ENCODE results near the gene CIDEB.
"Not testable (repeated sequence)": the region's sequence is repeated elsewhere in the genome, so short reads cannot be mapped to it uniquely, and the experiment has no call there.

CIDEB gene, protein sequence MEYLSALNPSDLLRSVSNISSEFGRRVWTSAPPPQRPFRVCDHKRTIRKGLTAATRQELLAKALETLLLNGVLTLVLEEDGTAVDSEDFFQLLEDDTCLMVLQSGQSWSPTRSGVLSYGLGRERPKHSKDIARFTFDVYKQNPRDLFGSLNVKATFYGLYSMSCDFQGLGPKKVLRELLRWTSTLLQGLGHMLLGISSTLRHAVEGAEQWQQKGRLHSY

DNA sequence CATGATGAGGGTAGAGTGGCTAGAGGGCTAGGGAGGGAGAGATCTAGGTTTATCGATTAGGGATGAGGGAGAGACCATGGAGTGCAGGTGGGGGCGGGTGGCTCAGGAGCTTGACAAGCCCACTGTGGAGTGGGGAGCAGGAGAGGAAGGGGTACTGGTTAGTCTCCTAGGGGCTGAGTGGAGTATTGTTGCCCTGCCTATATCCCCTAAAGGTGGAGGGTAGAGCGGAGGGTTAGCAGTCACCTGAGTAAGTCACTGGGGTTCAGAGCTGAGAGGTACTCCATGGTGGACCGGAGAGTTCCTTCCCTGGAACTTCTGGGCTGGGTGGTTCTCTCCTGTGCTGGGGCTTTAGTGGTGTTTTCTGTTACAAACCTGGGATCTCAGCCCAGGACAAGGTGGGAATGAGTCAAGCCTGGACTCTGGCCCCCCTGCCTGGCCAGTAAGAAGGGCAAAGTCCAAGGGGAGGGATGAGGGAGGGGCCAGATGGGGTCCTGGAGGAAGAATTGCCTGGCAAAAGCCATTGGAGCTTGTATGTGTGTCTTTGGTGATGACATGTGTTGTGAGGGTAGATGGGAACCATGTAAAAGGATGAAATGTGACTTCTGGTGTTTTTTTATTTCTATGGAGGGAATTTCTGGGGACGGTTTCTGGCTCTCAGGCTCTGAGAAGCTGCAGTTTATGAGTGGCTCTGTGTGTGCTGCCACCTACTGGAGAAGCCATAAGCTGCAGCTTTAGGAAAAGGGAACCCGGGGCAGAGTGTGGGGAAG is at the start of gene CIDEB:
Gene CIDEB (minus strand): TSS at position 403 of the 767 bp plus-strand sequence. CDS start 119 bp downstream, at position 284.
- peak; percentile 82 for DNase-seq (ENCODE audit: low spot score)

DNA sequence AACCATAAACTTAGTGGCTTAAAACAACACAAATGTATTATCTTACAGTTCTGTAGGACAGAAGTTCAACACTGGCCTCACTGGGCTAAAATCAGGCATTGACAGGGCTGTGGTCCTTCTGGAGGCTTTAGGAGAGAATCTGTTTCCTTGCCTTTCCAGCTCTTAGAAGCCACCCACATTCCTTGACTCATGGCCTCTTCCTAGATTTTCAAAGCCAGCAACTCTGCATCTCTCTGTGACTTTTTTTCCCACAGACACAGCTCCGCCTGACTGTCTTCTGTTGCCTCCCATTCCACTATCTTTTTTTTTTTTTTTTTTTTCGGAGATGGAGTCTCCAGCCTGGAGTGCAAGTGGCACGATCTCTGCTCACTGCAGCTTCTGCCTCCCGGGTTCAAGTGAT is 48.4 kb upstream of the CIDEB start:
- no peak for DNase-seq (ENCODE audit: low spot score)

DNA sequence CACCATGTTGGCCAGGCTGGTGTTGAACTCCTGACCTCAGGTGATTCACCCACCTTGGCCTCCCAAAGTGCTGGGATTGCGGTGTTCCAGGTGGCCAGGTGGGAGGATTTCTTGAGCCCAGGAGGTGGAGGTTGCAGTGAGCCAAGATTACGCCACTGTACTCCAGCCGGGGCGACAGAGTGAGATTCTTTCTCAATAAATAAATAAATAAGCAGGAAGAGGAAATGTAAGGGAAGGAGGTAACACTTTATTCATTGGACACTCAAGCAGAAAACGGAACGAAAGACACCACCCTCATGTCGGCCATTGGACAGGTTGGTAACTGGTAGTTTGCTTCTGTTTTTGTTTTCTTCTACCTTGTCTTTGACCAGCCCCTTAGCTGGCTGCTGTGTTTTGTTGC is 47.2 kb upstream of the CIDEB start:
- DNase-seq (ENCODE audit: low spot score): no peak

DNA sequence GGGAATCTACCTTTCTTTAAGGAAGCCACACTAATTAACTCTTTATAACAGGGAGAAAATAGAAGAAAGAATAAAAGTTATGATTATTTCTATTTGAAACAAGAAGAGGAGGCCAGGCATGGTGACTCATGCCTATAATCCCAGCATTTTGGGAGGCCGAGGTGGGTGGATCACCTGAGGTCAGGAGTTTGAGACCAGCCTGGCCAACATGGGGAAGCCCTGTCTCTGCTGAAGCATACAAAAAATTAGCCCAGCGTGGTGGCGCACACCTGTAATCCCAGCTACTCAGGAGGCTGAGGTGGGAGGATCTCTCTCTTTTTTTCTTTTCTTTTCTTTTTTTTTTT is 46.7 kb upstream of the CIDEB start:
- not testable (repeated sequence) for DNase-seq (ENCODE audit: low spot score)

DNA sequence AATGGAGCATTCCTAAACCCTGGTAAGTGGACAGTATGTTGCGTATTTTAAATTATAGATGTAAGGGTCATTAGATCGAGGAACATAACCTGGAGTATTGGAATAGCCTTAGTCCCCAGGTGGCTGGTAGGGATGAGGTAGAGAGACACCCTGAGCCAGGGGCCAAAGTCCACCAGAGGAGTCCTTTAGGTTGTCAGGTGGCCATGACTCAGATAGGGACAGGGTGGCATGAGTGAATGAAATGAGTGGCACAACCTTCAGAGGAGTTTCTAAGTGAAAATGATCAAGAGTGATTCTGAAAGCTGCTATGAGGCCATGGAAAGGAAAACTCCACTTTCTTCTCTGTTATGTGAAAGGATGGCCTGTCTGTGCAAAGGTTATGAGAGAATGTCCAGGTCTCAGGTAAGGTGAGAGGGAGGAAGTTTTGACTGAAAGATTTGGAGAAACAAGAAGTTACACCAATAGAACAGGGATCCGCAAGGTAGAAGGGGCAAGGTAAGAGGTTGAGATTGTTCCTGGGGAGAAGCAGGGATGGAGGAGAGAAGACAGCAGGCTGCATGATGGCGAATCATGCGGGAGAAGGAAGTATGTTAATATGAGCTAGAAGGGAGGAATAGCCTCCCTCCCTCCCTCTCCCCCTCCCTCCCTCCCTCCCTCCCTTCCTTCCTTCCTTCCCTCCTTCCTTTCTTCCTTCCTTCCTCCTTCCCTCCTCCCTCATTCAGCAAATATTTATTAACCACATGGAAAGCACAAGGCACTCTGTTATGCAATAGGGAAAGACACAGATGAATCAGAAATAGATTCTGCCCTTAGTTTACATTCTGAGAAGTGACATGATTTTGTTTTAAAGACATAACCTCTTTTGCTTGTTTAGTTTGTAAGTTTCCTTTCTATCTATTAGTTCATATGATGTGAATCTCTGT is 46.0 kb upstream of the CIDEB start:
- DNase-seq (ENCODE audit: low spot score): peak; percentile 43

DNA sequence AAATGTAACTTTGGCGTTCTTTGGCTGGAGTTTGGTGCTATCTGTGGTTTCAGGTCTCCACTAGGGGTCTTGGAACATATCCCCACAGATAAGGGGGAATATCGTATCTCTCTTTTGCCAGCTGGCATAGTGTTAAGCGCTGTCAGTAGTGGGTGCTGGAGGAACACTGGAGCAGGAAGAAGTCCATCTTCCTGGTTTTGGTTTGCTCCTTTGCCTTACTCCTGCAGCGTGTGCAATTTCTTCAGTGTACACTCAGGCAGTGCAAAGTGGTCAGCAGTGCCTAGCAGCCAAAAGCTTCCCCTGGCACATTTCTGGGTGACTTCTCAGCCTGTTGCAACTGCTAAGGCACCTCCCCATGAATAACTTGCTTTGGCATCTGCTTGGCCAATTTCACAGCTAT is 43.7 kb upstream of the CIDEB start:
- DNase-seq (ENCODE audit: low spot score): peak; percentile 57

DNA sequence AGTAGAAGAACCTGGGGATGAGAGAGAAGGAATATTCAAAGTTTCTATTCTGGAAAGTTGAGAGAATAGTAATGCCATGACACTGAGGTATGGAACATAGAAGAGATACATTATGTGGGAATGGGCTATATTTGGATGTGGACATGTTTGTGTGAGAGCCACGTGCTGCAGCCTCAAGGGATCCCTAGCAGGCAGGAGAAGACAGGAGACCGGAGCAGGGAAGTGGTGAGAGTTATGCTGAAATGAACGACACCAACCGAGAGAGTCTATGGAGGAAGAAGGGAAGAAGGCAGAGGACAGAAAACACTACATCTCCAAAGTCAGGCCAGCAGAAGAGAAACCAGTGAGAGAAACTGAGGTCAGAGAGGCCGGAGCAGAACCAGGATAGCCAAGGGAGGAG is 42.0 kb upstream of the CIDEB start:
- no peak for DNase-seq (ENCODE audit: low spot score)

DNA sequence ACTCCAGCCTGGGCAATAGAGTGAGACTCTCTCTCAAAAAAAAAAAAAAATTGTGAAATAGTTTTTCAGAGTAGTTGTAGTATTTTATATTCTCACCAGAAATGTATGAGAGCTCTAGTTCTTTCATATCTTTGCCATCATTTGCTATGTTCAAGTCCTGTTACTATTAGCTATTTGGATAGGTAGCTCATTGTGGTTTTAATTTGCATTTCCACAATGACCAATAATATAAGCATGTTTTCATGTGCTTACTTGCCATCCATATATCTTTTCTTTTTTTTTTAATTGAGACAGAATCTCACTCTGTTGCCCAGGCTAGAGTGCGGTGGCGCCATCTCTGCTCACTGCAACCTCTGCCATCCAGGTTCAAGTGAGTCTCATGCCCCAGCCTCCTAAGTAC is 40.4 kb upstream of the CIDEB start:
- DNase-seq (ENCODE audit: low spot score): no peak

DNA sequence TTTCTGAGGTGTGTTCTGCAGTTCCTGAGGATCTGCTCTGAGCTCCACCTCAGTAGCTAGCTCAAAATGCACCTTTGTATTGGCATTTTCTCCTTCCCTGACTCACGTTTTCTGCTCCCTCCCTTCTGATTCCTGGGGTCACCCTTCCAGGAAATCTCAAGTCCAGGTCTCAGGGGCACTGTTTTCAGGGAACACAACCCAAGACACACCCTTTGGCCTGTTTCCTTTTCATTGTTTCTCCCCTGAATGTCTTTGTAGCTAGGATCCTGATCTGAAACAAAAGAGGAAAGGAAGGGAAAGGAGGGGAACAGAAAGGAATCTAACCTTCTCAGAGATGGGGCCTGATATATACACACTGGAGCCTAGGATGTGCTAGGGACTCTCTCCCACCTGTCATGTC is 39.4 kb upstream of the CIDEB start:
- DNase-seq (ENCODE audit: low spot score): no peak

DNA sequence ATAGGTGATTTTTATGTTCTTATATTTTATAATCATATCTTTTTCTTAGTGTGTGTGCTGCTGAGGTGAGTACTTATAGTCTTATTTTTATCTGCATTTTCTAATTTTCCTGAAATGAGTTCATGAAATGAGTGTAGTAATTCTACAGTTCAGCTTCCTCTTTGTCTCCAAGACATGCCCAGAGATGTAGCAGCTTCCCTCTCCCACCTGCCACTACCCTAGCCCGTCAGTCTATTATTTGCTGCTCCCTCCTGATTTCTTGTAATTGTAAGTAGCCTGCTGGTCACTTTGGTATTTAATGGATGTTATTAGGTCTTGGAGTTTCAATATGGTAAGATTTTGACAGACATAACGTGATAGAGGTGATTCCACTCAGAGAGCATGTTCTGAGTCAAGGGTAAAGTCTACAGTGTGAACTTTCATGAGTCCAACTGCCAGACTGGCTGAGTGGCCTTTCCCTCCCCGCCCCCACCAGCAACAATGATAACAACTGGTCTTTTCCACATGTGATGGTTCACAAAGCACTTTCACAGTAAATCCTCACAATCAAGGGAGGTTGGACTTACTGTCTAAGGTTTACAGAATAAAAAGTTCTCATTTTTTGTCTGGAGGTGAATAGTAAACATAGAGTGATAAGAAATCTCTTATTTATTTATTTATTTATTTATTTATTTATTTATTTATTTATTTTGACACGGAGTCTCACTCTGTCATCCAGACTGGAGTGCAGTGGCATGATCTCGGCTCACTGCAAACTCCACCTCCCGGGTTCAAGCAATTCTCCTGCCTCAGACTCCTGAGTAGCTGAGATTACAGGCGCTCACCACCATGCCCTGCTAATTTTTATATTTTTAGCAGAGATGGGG is 36.3 kb upstream of the CIDEB start:
- DNase-seq (ENCODE audit: low spot score): no peak

DNA sequence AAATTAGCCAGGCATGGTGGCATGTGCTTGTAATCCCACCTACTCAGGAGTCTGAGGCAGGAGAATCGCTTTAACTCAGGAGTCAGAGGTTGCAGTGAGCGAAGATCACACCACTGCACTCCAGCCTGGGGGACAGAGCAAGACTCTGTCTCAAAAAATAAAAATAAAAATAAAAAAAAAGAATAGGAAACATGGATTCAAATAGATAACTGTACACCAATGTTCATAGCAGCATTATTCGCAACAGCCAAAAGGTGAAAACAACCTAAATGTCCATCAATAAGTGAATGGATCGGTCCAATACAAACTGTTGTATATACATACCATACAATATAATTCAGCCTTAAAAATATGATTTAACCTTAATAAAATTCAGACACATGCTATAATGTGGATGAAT is 35.1 kb upstream of the CIDEB start:
- DNase-seq (ENCODE audit: low spot score): no peak

DNA sequence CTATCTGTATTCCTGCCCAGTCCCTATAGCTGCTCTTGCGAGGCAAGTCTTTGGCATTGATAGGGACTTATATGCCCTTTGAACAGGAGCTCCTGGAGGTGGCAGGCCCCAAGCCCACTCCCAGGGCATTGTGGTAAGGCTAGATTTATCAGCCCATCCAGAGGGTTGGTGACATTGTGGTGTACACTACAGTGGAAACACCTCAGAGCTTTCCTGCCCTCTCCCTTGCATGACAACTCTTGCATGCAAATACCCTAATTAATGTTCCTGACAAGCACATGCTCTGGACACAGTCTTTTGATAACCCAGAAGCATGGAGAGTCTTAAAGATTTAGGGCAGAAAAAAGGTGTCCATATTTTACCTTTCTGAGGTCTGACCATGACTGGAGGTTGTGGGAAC is 32.8 kb upstream of the CIDEB start:
- no peak for DNase-seq (ENCODE audit: low spot score)

DNA sequence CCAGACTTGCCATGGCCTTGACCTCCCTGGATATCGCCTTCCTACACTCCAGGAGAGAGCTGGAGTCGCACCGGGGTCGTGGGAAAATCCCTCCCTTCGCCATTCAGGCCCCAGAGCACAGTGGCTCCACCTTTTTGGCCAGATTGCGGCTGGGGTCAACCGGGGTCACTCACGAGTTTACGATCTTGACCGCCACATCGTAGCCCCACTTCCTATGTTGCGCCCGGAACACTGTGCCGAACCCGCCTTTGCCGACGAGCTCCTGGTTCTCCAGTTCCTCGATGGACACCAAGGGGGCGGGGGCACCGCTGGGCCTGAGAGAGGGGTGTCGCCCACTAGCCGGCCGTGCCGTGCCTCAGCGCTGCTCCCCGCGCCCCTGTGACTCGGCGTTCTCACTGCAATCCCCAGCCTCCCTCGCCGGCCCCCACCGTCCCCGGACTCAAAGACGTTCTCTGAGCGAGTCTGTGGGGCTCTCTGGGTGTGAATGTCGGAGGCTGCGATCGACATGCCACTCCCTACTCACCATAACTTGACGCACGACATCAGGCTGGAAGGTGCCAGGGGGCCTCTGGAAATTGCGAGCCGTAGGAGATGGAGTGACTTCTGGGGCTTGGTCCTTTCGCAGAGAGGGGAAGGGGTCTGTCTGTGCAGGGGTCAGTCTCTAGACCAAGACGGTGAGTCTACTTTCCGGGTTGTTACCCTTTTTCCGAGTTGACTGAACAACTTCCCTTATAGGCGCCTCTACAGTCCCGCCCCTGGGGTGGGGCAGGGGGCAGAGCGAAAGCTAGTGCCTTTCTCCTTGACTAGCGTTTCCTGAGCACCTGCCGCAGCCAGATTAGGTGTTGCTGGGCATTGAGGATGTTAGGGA is 31.7 kb upstream of the CIDEB start, which contains the start of gene RIPK3:
Gene RIPK3 (minus strand): TSS at position 708 of the 868 bp plus-strand sequence. CDS start 165 bp downstream, at position 543.
- DNase-seq (ENCODE audit: low spot score): peak; percentile 53

DNA sequence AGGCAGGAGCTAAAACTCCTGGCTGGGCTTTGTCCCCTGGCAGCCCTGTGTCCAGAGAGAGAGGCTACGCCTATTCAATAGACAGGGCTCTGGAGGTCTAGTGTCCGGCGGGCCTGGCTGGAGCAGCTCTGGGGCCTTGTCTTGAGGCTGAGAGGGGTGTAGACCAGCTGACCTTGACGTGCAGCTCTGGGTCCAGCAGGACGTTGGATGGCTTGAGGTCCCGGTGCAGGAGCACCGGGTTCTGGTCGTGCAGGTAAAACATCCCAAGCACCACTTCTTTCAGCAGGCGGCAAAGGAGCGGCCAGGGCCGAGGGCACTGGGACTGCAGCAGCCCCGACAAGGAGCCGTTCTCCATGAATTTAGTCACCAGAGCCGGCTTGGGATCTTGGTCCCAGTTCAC is 31.1 kb upstream of the CIDEB start:
- DNase-seq (ENCODE audit: low spot score): no peak

DNA sequence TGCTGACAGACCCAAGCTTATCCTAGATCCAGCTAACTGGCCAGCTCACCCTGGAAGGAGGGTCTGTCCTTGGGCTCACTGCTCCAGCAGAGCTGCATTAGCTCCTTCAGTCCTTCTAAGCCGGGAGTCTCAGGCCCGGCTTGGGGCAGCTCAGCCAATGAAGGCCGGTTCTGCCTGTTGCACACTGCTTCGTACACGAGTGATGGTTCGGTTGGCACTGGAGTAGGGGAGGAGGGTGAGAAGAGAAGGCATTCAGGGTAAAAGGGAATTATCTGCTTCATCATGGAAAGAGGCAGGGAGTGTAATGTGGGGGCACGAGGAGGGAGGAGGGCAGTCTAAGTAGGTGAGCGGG is 30.0 kb upstream of the CIDEB start:
- DNase-seq (ENCODE audit: low spot score): no peak

DNA sequence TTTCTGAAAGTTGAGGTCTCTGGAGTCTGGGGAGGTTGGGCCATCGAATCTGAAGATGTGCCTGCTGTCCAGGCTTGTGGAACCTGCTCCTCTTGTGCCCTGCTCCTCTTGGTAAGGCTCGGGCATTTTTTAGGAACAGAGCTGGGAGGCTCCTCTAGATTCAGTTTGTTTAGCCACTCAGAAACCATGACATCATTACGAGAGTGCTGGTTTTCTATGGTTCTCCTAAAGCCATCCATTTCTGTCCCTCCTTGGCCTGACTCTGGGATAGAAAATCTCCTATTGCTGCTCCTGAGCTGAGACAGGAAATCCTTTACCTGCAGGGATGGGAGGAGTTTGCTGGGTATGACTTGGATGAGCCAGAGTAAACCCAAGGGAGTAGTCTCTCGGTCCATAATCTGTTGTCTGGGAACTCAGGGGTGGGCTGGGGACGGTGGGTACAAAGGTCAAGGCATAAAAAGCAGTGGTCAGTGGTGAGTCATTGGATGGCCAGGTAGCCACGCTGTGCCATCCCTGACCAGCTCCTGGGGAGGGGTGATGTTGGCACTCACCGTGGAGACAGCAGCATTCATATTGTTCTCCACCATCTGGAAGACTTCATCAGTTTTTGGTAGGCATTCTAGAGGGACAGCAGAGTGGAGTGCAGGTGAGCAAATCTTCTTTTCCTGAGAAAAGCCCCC is 29.5 kb upstream of the CIDEB start:
- DNase-seq (ENCODE audit: low spot score): no peak

DNA sequence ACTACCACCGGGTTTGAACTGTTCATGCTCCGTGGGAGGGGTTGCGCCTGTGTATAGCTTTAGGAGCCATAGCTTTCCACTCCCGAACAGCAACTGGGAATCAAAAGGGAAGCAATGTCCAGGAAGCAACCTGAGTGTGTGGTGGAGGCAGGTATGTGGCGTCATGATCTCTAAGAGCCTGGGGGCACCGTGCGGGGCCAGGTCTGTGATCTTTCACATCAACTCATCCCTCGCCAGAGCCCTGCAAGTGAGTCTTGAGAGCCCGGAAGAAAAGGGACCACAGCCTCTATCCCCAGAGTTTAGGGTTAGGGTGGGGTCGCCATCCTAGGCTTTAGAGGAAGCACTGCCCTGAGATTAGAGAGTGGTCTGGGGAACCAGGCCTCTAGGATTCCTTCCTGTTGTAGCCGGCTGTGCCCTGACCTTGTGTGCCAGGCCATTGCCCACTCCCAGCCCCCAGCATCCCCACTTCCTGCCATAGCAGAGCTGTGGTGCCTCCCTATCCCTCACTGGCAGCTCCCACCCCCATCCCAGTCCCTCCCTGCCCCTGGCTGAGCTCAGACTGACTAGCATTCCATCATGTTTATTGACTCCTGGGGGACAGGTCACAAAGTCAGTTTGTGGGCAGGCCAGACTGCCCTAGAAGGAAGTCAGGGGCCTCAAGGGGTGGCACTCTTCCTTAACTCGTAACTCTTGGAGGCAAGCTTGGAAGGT is 27.8 kb upstream of the CIDEB start:
- no peak for DNase-seq (ENCODE audit: low spot score)

DNA sequence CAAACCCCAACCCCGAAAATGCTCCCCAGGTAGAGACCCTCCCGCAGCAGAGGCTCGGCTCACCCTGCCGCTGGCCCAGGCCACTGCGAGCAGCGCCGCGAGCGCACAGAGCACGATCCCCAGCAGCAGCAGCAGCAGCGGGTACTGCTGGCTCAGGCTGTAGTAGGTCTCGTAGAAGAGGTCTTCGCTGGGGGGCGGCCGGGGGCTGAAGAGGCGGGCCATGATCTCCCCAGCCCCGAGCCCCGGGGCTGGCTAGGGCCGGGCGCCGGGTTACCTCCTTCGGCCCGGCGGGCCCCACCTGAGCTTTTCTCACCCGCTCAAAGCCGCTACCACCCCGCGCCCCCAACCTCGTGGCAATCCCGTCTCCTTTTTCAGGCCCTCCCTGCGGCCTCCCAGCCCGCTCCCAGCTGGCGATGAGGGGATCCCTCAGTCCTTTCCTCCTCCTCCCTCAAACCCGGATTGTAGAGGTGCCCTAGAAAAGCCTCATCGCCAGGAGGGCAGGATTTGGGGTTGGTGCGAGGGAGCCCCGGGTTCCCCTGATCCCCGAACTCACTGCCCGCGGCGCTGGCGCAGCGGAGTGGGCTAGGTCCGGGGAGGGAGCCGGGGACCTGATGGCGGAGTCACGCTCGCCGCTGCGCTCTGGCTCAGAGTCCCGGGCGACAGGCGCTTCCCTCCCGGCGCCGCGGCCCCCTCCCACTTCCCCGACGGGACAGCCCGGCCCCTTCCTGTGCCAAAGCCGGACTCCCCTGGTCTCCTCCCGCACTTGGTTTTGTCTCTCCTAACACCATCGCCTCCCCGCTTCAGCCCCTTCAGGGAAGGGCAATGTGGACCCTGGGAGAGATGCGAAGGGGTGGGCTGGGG is 26.9 kb upstream of the CIDEB start, which contains the start of gene ADCY4:
Gene ADCY4 (minus strand): TSS at position 641 of the 861 bp plus-strand sequence. CDS start 419 bp downstream, at position 222.
- DNase-seq (ENCODE audit: low spot score): peak; percentile 43

All from AG20443 (cell line).